OCI-LY7 (cell line): ENCODE data around the gene CPXCR1. TPM values are rescaled to one million over a fixed set of nuclear protein-coding genes. Genes with fewer than 3 reads are reported as not detected.

ENCODE experiments used
- BruUV-seq: library from RNA; stranded (reverse); fragments of 400-500 nt; replicated peaks from 2 replicates; lab custom pipeline; 2021; lab: Mats Ljungman, UMichigan
- CTCF ChIA-PET: fragments of 300-600 bp; sonication (Branson Sonifier 250); formaldehyde crosslinking; loops from one replicate; lab custom pipeline; 2022; ENCODE audit warnings: antibody characterized with exemption; ENCODE audit not compliant: unreplicated experiment; lab: Charles Lee
- POLR2A ChIA-PET: fragments of 300-600 bp; sonication (Branson Sonifier 250); formaldehyde crosslinking; loops from one replicate; lab custom pipeline; 2022; ENCODE audit warnings: antibody characterized with exemption; lab: Charles Lee
- DNase-seq: peaks from one replicate; pipeline ENCODE4 v3.0.0-alpha.2; 2015; ENCODE audit warnings: low spot score
- H2AFZ ChIP-seq: fragments of 200-600 bp; sonication (generic), shearing (Covaris generic); 2 replicates; pipeline ENCODE4 v1.6.1; 2014; ENCODE audit warnings: mild to moderate bottlenecking, antibody characterized with exemption, low read length, moderate library complexity
- H3K27ac ChIP-seq: fragments of 200-600 bp; sonication (generic); 2 replicates; pipeline ENCODE4 v1.5.1; 2014; ENCODE audit warnings: mixed run types, low read depth, mild to moderate bottlenecking, moderate library complexity, low read length, inconsistent platforms; ENCODE audit not compliant: poor library complexity, severe bottlenecking
- H3K36me3 ChIP-seq: fragments of 200-600 bp; sonication (generic); 2 replicates; pipeline ENCODE4 v1.6.1; 2014; ENCODE audit warnings: mild to moderate bottlenecking, antibody characterized with exemption, low read length, moderate library complexity, mixed read lengths; ENCODE audit not compliant: insufficient read depth
- H3K4me1 ChIP-seq: fragments of 200-600 bp; sonication (generic); 2 replicates; pipeline ENCODE4 v1.5.1; 2014; ENCODE audit warnings: mild to moderate bottlenecking, low read length; ENCODE audit not compliant: insufficient read depth, poor library complexity, severe bottlenecking
- H3K4me2 ChIP-seq: fragments of 200-600 bp; sonication (generic); 2 replicates; pipeline ENCODE4 v1.6.1; 2014; ENCODE audit warnings: mild to moderate bottlenecking, low read length
- H3K4me3 ChIP-seq: fragments of 200-600 bp; sonication (generic); 2 replicates; pipeline ENCODE4 v1.5.1; 2014; ENCODE audit warnings: mild to moderate bottlenecking, low read depth, low read length; ENCODE audit not compliant: poor library complexity, severe bottlenecking
- H3K79me2 ChIP-seq: fragments of 200-600 bp; sonication (generic); 2 replicates; pipeline ENCODE4 v1.6.1; 2016; ENCODE audit warnings: low read depth, mild to moderate bottlenecking, low read length, moderate library complexity, mixed read lengths; ENCODE audit not compliant: insufficient read depth
- H3K9me2 ChIP-seq: fragments of 200-600 bp; sonication (generic); 2 replicates; pipeline ENCODE4 v1.6.1; 2016; ENCODE audit warnings: mild to moderate bottlenecking, low read length, mixed read lengths; ENCODE audit not compliant: insufficient read depth
- H3K9me3 ChIP-seq: fragments of 200-600 bp; sonication (generic); 2 replicates; pipeline ENCODE4 v1.6.1; 2014; ENCODE audit warnings: mild to moderate bottlenecking, mixed run types, low read length, mixed read lengths
- H4K20me1 ChIP-seq: fragments of 200-600 bp; sonication (generic); 2 replicates; pipeline ENCODE4 v1.6.1; 2014; ENCODE audit warnings: mild to moderate bottlenecking, antibody characterized with exemption, low read length, moderate library complexity, mixed read lengths; ENCODE audit not compliant: insufficient read depth
- CTCF ChIP-seq: fragments of 200-600 bp; sonication (generic); conservative IDR thresholded peaks from 2 replicates; pipeline ENCODE4 v1.5.1; 2014; ENCODE audit warnings: mild to moderate bottlenecking, antibody characterized with exemption, low read length, moderate library complexity, mixed read lengths
- EZH2phosphoT487 ChIP-seq: fragments of 200-600 bp; sonication (generic); IDR thresholded peaks from 2 replicates; pipeline ENCODE4 v1.6.1; 2018; ENCODE audit warnings: low read depth, borderline replicate concordance, mild to moderate bottlenecking, mixed run types, antibody characterized with exemption, low read length, moderate library complexity, mixed read lengths
- intact Hi-C: fragments of 100-400 bp; cut with micrococcal nuclease; formaldehyde crosslinking; loops from one replicate; pipeline ENCODE4 v1.10.0; 2022; ENCODE audit not compliant: unreplicated experiment
- total RNA-seq, 2 experiments: library from RNA; depleted of rRNA in 1 of 2; stranded (reverse); fragments of >200 nt in 1 of 2; shearing (Covaris generic) in 1 of 2; gene quantifications; 2 replicates each; pipeline ENCODE4 v1.2.3, GENCODE V29; 2014 to 2022

The CPXCR1 gene
- total RNA-seq, 2 experiments from 2014 or later = not detected

GRCh38 chrX:88789825-88790224 lies 42.8 kb downstream of the CPXCR1 start:
- POLR2A ChIA-PET = no interaction called here
- Histone ChIP-seq H3K9me2 (no peaks in the 10 kb centered on the region), H3K4me3 (no peak overlapping the region), H2AFZ (no peak overlapping the region), H3K4me1 (no peaks in the 10 kb centered on the region), H3K79me2 (no peaks in the 10 kb centered on the region), H4K20me1 (no peaks in the 10 kb centered on the region), H3K4me2 (no peak overlapping the region), H3K36me3 (no peaks in the 10 kb centered on the region), H3K27ac (no peak overlapping the region), H3K9me3 (no peaks in the 10 kb centered on the region)
- intact Hi-C loops = no loop called here
- TF ChIP-seq CTCF (no peak), EZH2phosphoT487 (no peak)
- CTCF ChIA-PET = no interaction called here
- no TSS peak for BruUV-seq
- no peak for DNase-seq
